GM21786 (cell line): ENCODE data around the gene FEM1A.
"Not testable (repeated sequence)": the region's sequence is repeated elsewhere in the genome, so short reads cannot be mapped to it uniquely, and the experiment has no call there.

Source experiments
- ATAC-seq: cut with Tn5 transposase; IDR thresholded peaks from one replicate; pipeline ENCODE4 v1.9.1; 2021; ENCODE audit not compliant: unreplicated experiment

FEM1A gene, protein sequence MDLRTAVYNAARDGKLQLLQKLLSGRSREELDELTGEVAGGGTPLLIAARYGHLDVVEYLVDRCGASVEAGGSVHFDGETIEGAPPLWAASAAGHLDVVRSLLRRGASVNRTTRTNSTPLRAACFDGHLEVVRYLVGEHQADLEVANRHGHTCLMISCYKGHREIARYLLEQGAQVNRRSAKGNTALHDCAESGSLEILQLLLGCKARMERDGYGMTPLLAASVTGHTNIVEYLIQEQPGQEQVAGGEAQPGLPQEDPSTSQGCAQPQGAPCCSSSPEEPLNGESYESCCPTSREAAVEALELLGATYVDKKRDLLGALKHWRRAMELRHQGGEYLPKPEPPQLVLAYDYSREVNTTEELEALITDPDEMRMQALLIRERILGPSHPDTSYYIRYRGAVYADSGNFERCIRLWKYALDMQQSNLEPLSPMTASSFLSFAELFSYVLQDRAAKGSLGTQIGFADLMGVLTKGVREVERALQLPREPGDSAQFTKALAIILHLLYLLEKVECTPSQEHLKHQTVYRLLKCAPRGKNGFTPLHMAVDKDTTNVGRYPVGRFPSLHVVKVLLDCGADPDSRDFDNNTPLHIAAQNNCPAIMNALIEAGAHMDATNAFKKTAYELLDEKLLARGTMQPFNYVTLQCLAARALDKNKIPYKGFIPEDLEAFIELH

DNA sequence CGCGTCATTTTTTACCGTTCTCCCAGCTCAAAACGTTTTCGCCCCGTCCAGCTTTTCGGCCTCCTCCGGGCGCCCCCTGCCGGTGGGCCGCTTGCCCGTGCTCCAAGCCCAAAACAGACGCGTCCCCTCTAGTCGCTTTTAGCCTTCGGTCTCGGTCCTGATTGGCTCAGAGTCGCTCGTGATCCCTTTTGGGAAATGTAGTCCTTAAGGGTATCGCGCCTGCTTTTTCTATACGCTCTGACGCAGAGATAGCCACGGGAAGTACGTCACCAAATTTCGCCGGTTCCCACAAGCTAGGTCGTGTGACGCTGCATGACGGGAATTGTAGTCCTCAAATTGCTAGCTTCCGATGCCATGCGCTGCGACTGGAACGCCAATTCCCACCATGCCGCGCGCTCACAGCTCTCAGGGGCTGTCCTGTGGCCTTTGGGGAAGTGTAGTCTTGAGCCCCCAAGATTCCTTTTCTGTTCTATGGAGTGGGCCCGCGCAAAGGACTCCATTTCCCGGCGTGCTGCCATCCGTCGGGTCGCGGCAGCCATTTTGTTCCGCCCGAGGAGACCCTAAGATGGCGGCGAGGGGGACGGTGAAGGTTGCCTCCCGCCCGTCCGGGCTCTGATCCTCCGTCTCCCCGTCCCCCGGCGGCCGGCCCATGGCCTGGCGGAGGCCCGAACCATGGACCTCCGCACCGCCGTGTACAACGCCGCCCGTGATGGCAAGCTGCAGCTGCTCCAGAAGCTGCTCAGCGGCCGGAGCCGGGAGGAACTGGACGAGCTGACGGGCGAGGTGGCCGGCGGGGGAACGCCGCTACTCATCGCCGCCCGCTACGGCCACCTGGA is at the start of gene FEM1A:
FEM1A (plus strand) TSS at position 552 of the 836 bp plus-strand sequence; CDS start at position 673, 121 bp downstream.
- ATAC-seq: peak; percentile 95

DNA sequence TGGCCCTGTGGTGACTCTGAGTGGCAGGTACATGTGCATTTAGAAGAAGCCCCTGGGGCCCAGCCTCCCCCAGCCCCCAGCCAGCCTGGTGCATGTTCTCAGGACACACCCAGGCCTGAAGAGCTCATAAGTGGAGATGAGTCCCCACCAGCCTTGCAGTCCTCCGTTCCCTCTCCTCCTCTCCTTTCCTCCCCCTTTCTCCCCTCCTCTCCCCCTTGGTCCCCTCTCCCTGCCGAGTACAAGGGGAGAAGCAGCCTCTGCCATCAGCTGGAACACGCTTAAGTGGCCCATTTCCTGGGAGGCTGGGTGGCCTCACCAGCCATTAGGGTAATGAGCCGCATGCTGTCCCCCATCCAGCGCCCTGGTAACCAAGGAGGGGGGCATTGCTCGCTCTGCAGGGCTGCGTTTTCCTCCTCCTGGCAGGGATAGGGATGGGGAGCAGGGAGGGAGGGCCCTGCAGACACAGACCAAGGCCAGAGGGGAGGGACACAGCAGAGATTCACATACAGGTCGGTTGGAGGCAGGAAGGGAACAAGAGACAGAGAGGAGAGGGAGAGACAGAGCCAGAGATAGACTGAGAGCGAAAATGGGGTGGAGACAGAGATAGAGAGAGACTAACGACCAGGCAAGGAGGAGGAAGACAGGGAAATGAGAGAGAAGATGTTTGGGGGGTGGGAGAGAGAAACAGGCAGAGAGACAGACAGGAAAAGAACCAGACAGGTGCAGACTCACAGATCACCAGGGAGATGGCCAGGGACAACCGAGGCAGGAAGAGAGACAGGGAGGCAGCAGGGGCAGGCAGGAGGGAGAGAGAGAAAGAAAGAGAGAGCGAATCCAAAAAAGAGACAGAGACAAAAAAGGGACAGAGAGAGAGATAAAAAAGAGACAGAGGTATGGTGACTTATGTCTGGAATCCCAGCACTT is 48.5 kb upstream of the FEM1A start:
- ATAC-seq: no peak

DNA sequence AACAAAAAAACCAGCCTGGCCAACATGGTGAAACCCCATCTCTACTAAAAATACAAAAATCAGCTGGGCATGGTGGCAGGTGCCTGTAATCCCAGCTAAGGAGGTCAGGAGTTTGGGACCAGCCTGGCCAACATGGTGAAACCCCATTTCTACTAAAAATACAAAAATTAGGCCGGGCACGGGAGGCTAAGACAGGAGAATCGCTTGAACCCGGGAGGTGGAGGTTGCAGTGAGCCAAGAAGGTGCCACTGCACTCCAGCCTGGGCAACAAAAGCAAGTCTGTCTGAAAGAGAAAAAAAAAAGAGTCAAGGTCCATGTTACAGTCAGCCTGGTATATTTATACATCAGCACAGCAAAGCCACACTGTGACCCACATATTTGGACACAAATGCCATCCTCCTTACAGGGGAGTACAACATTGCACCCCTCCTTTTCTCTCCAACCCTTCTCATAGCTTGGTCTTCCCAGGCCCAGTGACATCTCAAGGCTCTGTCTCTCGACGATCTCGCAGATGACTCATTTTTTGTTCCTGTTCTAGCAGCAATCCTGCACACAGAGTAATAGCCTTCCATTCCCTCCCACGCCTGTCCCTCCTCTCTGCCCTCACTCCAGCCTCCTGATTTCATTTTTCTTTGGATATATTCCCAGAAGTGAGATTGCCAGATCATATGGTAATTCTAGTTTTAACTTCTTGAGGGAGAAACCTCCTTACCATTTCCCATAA is 46.9 kb upstream of the FEM1A start:
- no peak for ATAC-seq

DNA sequence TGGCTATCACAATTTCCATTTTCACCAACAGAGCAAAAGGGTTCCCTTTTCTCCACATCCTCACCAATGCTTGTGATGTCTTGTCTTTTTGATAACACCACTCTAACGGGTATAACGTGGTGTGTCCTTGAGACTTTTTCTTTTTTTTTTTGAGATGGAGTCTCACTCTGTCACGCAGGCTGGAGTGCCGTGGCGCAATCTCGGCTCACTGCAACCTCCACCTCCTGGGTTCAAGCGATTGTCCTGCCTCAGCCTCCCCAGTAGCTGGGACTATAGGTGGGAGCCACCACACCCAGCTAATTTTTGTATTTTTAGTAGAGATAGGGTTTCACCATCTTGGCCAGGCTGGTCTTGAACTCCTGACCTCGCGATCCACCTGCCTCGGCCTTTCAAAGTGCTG is 46.4 kb upstream of the FEM1A start:
- ATAC-seq: not testable (repeated sequence)

DNA sequence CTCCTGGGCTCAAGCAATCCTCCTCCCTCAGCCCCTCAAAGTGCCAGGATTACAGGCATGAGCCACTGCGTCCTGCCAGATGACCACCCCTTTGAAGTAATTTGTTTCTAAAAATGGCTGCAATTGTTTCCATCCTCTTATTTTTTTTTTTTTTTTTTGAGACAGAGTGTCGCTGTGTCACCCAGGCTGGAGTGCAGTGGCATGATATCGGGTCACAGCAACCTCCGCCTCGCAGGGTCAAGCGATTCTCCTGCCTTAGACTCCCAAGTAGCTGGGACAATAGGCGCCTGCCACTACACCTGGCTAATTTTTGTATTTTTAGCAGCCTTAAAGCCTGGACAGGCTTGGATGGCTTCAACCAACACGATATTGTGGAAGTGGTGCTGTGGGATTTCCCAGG is 45.5 kb upstream of the FEM1A start:
- ATAC-seq: no peak

DNA sequence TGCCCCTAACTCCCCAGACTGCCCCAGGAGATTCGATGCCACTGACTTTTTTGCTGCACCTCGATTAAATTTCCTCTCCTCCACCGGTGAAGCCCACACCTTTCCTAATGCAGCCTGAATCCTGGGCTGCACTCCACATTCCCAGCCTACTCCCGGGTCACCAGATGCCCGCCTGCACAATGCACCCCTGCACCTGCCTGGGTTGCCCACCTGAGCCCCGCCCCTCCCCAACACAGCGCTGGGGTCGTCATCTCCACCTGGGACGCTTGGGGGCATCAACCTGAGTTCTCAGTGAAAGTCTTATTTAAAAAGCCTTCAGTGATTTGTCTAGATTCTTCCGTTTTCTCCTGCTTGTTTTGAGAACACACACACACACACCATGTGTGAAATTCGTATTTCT is 43.3 kb upstream of the FEM1A start:
- no peak for ATAC-seq

DNA sequence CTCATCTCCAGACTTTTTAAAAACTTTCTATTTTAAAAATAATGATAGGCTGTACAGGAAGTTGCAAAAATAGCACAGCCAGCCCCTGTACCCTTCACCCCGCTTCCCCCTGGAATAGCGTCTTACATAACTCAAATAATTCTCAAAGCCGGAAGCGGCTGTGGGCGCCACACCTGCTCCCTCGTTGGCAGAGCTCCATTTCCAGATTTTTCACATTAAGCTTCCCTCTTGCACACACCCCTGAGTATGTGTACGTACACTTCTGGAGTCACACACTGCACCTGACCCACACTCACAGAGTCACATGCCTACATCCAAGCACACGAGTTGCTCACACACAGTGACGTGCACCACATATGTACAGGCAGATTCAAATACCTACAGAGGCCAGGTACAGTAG is 42.9 kb upstream of the FEM1A start:
- no peak for ATAC-seq

DNA sequence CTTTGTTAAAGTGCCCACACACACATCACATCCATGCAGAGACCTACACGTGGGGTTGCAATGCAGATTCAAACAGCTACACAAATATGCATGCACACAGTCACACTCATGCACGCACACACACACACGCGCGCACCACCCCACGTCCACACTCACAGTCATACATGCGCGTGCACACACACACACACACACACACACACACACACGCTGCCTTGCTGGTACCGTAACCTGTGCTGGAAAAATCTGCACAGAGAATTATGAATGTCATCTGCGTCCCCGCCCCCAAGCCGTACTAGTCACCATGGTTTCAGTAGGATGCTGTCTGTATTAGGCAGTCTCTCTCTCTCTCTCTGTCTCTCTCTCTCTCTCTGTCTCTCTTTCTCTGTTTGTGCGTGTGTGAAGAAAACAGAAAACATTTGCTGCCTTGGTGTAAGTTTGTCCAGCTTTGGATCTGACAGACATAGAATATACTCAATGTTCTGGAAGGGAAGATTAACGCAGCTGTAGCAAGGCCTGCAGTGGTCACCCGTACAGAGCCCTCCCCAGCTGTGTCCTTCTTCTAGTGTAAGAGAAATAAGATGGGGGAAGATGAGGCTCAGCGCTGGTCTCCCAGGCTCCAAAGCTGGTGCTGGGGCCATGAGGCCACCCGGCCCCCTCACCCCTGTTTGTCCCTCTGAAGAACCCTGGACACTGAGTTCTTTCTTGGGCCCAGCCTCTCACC is 41.5 kb upstream of the FEM1A start:
- no peak for ATAC-seq

DNA sequence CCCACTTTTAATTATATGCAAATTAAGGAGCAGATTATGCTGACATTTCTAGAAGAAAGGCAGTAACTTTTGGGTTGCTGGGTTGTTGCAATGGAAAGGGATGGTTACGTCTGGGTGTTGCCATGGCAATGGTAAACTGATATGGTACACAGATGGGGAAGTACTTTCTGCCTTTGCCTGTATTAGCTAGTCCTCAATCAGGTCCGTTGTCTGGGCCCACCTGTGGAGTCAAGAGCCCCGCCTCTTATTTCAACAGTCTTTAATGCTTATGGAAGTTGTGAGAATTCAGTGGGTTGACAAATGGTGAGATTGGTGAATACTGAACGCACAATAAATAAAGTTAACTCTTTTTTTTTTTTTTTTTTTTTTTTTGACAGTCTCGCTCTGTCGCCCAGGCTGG is 37.3 kb upstream of the FEM1A start:
- ATAC-seq: no peak

DNA sequence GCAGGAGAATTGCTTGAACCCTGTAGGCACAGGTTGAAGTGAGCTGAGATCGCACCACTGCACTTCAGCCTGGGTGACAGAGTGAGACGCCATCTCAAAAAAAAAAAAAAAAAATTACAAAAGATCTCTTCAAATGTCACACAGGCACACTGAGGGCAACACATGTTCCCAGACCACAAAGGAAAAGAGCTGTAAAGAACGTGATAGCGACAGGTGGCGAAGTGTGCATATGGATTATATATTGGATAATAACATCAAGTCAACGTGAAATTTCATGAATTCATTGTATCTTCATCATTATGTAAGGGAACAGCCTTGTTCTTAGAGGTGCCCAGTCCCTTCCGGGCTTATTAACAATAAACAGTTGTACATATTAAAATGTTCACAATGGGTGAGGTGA is 36.1 kb upstream of the FEM1A start:
- ATAC-seq: no peak

DNA sequence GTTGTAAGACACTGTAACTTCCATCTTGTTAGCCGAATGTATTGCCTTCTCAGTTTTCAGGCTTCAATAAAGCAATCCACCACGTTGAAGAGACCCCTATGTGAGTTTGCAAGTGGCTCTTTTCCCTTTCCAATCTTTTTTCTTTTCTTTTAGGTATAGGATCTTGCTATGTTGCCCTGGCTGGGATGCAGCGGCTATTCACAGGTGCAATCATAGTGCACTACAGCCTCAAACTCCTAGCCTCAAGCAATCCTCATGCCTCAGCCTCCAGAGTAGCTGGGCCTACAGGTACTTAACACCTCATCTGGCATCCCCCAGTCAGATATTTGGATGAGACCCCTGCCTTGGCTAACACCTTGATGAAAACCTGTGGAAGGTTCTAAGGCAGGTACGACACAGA is 33.5 kb upstream of the FEM1A start:
- ATAC-seq: no peak

DNA sequence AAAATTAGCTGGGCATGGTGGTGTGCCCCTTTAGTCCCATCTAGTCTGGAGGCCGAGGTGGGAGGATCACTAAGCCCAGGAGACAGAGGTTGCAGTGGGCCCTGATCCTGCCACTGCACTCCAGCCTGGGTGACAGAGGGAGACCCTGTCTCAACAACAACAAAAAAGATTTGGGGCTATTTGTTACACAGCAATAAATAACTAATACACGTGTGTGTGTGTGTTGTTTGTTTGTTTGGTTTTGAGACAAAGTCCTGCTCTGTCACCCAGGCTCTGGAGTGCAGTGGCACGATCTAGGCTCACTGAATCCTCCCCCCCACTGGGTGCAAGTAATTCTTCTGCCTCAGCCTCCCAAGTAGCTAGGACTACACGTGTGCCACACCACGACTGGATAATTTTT is 32.9 kb upstream of the FEM1A start:
- ATAC-seq: no peak

DNA sequence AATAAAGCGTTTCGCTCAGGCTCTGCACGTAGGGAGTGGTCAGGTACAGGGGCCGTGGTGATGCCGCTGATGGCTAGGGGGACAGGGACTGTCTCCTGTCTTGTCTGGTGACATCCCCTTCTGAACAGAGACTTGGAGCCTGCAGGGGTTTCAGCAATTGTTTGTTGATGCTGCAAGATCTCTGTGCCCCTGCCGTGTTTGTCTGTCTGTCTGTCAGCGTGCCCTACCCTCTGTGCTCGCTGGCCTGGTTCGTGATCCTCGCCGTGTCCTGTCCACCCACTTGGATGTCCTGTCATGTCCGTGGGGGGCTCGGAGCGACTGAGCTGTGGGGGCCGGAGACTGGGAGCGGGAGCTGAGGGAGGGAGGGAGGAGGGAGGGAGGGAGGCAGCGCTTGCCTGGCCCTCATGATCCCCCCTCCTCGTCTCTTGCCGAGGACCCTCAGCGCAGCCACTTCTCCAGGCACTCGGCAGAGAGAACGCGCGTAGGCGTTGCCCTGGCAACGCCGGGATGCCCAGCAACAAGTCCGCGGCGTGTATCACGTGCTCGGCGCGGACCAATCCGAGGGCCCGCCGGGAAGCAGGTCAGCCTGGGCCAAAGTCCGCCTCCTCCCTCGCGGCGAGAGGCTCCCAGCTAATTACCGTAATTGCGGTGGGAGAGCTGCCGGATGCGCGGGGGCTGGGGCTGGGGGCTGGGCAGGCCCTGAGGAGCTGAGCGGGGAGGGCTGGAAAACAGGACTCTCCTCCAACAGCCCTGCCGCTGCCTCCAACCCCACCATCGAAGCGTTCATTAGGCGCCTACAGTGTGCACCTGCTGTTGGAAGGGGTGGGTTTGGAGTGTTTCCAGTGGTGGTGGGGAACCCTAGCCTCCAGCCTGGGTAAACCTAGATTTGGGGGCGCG is 31.9 kb upstream of the FEM1A start:
- no peak for ATAC-seq

DNA sequence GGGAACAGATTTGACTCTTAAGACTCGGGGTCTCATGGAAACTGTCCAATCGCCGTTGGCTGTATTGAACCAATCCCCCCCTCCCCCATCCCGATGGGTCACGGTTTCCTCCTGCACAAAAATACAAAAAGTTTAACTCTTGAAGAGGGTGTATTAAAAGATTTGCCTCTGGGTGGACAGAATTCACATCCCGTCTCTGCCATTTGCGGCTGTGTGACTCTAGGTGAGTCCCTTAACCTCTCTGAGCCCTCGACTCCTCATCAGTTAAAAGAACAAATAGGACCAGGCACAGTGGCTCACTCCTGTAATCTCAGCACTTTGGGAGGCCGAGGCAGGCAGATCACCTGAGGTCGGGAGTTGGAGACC is 31.3 kb upstream of the FEM1A start:
- ATAC-seq: no peak

DNA sequence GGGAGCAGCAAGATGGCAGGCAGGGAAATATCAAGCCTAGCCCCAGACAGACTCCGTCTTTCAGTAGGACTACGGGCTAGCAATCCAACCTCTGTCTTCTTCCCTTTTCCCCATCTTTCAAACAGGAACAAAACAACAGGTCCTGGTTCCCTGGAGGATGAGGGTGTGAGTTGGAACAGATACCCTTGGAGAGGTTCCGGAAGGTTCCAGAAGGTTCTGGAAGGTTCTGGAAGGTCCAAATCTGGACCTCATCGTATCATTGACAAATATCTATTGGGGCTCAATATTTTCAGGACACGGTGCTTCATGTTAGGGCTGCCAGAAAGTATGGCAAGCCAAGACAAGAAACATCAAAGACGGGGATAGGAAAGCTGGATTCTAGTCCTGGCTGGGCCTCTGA is 28.5 kb upstream of the FEM1A start:
- ATAC-seq: no peak

DNA sequence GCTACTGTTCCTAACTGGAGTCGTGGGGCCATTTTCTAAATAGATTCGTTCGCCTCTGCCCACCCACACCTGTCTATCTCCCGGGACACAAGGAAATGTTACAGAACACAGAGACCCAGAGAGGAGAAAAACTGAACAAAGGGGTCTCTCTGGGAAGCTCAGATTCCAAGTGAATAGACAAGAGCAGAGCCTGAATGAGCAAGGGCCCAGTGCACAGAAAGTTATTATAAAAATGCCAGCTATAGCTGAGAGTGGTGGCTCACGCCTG is 27.2 kb upstream of the FEM1A start:
- ATAC-seq: no peak

DNA sequence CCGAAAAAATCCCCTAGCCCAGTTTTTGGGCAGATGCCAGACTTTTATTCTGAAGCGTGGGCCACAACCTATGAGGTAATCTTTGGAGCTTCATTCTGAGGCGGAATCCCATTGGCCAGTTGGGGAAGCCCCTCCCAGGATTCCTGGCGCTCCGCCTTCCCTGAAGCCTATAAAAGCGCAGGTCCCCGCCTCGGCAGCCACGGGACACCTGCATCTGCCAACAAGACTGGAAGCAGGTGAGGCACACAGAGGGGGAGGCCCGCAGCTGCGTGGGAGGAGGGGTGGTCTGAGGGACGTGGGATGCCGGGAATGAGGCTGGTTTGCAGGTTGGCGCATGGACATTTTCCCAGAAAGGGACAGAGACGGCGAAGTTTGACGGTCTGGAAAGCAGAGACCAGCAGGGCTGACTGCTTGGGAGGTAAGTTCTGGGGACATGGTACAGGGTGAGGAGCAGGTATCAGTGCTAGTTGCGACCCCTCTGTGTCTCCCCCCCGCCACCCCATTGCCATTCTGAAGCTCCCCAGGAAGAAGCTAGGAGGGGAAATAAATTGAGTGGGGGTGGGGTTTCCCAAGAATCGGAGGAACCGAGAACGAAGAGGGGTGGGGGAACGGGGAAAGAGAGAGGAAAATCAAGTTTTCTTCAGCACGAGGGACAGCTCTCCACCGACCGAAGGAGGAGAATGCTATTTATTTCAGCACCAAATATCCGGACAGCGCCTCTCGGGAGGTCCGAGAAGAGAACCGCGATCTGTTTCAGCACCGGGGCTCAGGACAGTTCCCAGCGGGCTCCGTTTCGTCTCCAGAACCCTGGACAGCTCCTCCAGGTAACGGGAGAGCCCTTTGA is 22.4 kb upstream of the FEM1A start:
- no peak for ATAC-seq

DNA sequence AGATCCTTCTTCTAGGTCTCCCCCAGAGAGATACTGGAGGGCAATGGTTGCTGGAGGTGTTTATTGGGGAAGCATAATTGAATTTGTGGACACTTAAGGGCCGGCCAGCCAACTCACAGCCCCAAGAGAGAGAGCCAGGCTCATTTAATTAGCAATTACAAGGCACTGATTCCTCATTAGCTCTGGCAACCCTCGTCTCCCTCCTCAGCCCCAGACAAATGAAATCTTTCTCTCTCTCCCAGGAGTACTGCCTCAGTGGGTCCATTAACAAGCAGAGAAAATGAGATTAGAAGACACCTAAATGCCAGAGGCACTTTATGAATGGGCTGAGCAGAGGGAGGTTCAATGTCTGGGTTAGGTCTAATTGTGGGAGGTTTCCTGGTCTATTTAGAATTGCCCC is 19.0 kb upstream of the FEM1A start:
- no peak for ATAC-seq
